ENCODE data around the gene CCDC116. TPM values are rescaled to one million over a fixed set of nuclear protein-coding genes. Genes with fewer than 3 reads are reported as not detected.

CCDC116 gene
- total and polyA plus RNA-seq, 5 donors from 2014 or later, result not detected

DNA sequence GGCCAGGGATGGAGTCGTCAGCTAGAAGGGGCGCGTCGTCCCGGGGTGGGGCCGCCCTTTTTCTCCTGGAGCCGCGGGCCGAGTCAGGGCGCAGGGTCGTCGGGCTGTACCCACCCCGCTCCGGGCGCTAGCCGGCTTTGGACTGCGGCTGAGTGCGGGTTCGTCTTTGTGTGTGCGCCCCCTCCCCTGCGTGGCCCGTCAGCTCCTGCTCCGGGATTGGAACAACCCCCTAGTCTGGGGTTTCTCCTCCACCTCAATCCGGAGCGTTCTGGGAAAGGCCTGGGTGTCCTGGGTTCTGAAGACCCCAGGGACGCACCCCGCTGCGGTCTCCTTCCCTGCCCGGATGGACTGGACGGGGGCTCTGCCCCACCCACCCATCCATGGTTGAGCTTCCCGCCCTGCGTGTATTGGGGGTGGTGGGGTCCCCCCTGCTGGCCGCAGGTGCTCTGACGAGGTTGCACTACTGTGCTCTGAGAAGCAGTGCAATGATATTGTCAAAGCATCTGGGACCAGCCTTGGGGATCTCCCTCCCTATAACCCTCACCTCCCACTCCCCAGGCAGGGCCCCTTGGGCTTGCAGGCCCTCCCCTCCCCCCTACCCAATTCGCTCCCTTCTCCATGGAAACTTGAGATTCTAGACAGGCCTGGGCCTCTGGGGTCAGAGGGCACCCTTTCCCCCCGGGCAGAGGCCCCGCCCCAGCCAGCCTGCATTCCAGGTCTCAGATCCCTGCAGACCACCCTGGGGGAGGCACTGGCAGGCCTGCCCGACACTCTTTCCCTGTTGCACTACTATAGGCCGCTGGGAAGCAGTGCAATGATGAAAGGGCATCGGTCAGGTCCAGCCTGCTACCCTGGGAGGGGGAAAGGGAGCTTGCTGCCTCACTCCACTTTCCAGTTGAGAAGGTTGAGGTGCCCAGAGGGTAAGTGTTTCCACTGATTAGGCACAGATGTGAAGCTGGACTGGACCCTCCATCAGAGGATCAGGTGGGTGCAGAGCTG is 20.3 kb downstream of the CCDC116 start:
- Histone ChIP-seq H3K36me3 (ENCODE audit: control insufficient read depth, insufficient read depth, low read length) (no peaks in the 10 kb centered on the region), H3K27me3 (ENCODE audit: control insufficient read depth, insufficient read depth, low read length) (no peaks in the 10 kb centered on the region), H3K27ac (ENCODE audit: insufficient read depth, low read length, poor library complexity, severe bottlenecking) (no peak overlapping the region), H3K9me3 (ENCODE audit: control insufficient read depth in 2 of 2, low read length in 2 of 2) (no peaks in the 10 kb centered on the region), H3K4me3 (ENCODE audit: low read depth, low read length) (no peak overlapping the region), H3K4me1 (ENCODE audit: control insufficient read depth, insufficient read depth, low read length, poor library complexity, severe bottlenecking) (peaks cover 25% of the 10 kb centered on the region)
- Mint-ChIP-seq H3K36me3 (no peaks in the 10 kb centered on the region), H3K4me3 (peak overlapping the region; percentile 82 to 93 (median 90)), H3K9me3 (no peaks in the 10 kb centered on the region), H3K4me1 (peaks cover 8 to 35% (median 21%) of the 10 kb centered on the region in 4 donors), H3K27ac (no peak overlapping the region), H3K27me3 (no peaks in the 10 kb centered on the region)
- no peak for ATAC-seq (ENCODE audit: low read depth in 2 of 2)
- no peak for DNase-seq

DNA sequence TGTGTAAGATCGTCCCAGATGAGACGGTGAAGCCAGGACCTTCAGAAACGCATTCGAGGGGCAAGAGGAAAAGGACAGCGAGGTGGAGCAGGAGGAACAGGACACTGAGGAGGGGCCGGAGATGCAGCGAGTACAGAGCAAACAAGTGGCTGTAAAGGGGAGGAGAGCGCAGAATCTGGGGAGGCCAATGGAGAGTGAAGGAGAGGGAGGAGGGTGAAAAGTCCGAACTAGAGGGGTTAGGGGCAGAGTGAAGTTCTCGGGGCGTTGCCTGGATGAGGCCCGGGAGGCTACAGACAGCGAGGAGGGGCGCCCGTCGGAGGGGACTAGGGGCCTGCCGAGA is 24.4 kb downstream of the CCDC116 start:
- peak overlapping the region; percentile 82 to 96 (median 87) for H3K4me3 Mint-ChIP-seq
- no peak overlapping the region for H3K27ac ChIP-seq (ENCODE audit: insufficient read depth, low read length, poor library complexity, severe bottlenecking)

DNA sequence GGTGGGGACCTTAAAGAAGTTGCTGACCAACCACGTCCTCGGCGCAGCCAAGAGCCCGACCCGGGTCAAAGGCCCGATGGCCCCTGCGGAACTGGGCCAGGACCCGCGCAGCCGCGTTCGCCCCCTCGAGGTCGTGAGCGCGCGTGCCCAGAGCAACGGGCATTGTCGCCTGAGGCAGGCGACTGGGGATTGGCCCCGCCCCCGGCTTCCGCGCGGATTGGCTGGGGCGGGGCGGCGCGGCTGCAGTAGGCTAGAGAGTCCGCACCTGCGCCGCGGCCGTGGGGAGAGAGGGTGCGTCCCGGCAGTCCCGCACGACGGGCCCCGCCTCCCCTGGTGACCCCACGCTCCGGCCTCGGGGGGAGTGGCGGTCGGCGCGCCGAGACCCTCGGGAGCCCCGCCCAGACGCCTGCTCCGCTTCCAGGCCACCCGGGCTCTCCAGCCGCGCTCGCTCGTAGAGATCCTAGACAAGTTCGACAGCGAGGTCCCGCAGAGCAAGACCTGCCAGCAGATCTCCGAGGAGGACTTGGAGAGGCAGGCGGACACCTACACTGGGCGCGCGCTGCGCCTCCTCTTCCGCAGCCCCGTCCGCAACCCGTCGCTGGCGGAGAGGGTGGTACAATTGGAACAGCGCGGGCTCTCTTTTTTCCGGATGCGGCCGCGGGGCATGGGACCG is 24.9 kb downstream of the CCDC116 start:
- Mint-ChIP-seq H3K27ac (peak overlapping the region in 1 of 3 donors; percentile 91), H3K27me3 (no peaks in the 10 kb centered on the region), H3K4me1 (peaks cover 0 to 20% (median 10%) of the 10 kb centered on the region in 4 donors), H3K4me3 (peak overlapping the region; percentile 86 to 89 (median 88)), H3K36me3 (no peaks in the 10 kb centered on the region), H3K9me3 (no peaks in the 10 kb centered on the region)
- no peaks in the 10 kb centered on the region for H3K9me3 ChIP-seq (ENCODE audit: control insufficient read depth in 2 of 2, low read length in 2 of 2)
- H3K27me3 ChIP-seq (ENCODE audit: control insufficient read depth, insufficient read depth, low read length), result no peaks in the 10 kb centered on the region
- ATAC-seq (ENCODE audit: low read depth in 2 of 2) (peak; percentile 87 to 88), DNase-seq (peak; percentile 67 to 81 (median 80))
- H3K4me1 ChIP-seq (ENCODE audit: control insufficient read depth, insufficient read depth, low read length, poor library complexity, severe bottlenecking), result peaks cover 12% of the 10 kb centered on the region
- peak overlapping the region; percentile 44 for H3K4me3 ChIP-seq (ENCODE audit: low read depth, low read length)
- no peaks in the 10 kb centered on the region for H3K36me3 ChIP-seq (ENCODE audit: control insufficient read depth, insufficient read depth, low read length)
- peak overlapping the region; percentile 33 for H3K27ac ChIP-seq (ENCODE audit: insufficient read depth, low read length, poor library complexity, severe bottlenecking)

More for the DNA sequence above, 24.4 kb downstream of the CCDC116 start:
- Mint-ChIP-seq H3K27ac (peak overlapping the region in 1 of 3 donors; percentile 91), H3K9me3 (no peaks in the 10 kb centered on the region), H3K4me1 (peaks cover 0 to 20% (median 11%) of the 10 kb centered on the region in 4 donors), H3K27me3 (no peaks in the 10 kb centered on the region), H3K36me3 (no peaks in the 10 kb centered on the region)
- no peaks in the 10 kb centered on the region for H3K27me3 ChIP-seq (ENCODE audit: control insufficient read depth, insufficient read depth, low read length)
- H3K36me3 ChIP-seq (ENCODE audit: control insufficient read depth, insufficient read depth, low read length), result no peaks in the 10 kb centered on the region
- H3K9me3 ChIP-seq (ENCODE audit: control insufficient read depth in 2 of 2, low read length in 2 of 2), result no peaks in the 10 kb centered on the region
- H3K4me3 ChIP-seq (ENCODE audit: low read depth, low read length), result no peak overlapping the region
- H3K4me1 ChIP-seq (ENCODE audit: control insufficient read depth, insufficient read depth, low read length, poor library complexity, severe bottlenecking), result peaks cover 16% of the 10 kb centered on the region
- ATAC-seq (ENCODE audit: low read depth in 2 of 2) (no peak), DNase-seq (no peak)

DNA sequence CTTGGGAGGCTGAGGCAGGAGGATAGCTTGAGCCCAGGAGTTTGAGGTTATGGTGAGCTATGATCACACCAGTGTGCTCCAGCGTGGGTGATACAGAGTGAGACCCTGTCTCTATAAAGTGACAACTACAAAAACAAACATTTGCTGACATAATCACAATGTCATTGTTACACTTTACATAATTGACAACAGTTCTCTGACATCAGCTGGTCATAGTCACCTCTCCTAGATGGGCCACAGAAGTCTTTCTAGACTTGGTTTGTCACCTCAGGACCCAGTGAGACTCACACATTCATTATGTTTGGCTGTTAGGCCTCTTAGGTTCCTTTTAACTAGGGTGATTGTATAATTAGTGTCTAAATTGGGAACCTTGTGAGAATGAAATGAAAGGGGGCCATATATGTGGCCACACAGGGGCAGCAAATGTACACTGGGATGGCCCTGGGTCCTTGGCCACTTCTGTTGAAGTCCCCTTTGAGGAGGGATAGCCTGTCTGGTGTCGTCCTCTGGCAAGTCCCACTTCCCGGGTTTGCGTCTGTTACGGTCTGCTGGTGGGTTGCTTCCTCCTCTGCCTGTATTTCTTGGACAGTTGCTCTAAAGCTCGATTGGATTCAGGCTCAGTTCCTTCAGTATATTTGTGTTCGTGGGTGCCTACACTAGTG is 27.4 kb downstream of the CCDC116 start:
- Mint-ChIP-seq H3K4me3 (peak overlapping the region in 3 of 4 donors; percentile 48 to 77 (median 55)), H3K27ac (no peak overlapping the region), H3K9me3 (no peaks in the 10 kb centered on the region), H3K36me3 (no peaks in the 10 kb centered on the region), H3K4me1 (peaks cover 0 to 21% (median 8%) of the 10 kb centered on the region in 4 donors), H3K27me3 (no peaks in the 10 kb centered on the region)
- Histone ChIP-seq H3K36me3 (ENCODE audit: control insufficient read depth, insufficient read depth, low read length) (no peaks in the 10 kb centered on the region), H3K4me3 (ENCODE audit: low read depth, low read length) (no peak overlapping the region), H3K4me1 (ENCODE audit: control insufficient read depth, insufficient read depth, low read length, poor library complexity, severe bottlenecking) (peaks cover 12% of the 10 kb centered on the region), H3K27me3 (ENCODE audit: control insufficient read depth, insufficient read depth, low read length) (no peaks in the 10 kb centered on the region), H3K9me3 (ENCODE audit: control insufficient read depth in 2 of 2, low read length in 2 of 2) (no peaks in the 10 kb centered on the region), H3K27ac (ENCODE audit: insufficient read depth, low read length, poor library complexity, severe bottlenecking) (no peak overlapping the region)
- DNase-seq (no peak), ATAC-seq (ENCODE audit: low read depth in 2 of 2) (no peak)

DNA sequence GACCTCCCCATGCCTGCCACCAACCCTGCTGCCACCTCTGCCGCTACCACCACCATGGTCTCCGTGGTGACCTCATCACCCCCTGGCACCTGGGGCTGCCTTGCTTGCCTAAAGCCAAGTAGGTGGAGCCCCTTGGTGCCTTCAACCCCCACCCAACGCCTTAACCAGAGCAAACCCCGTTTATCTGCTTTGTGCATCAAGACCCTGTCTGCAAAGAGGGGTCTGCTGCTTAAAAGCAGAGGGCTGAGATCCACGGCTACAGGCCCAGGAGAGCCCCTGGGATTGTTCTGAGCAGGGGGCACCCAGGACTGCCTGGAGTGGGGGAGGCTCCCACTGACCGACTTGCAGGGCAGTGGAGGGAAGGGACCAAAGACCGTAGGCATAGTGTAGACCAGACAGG is 28.3 kb downstream of the CCDC116 start:
- no peaks in the 10 kb centered on the region for H3K36me3 ChIP-seq (ENCODE audit: control insufficient read depth, insufficient read depth, low read length)
- no peaks in the 10 kb centered on the region for H3K27me3 ChIP-seq (ENCODE audit: control insufficient read depth, insufficient read depth, low read length)
- Mint-ChIP-seq H3K4me3 (no peak overlapping the region), H3K36me3 (no peaks in the 10 kb centered on the region), H3K27me3 (no peaks in the 10 kb centered on the region), H3K4me1 (peaks cover 0 to 27% (median 8%) of the 10 kb centered on the region in 4 donors), H3K27ac (no peak overlapping the region), H3K9me3 (no peaks in the 10 kb centered on the region)
- no peaks in the 10 kb centered on the region for H3K9me3 ChIP-seq (ENCODE audit: control insufficient read depth in 2 of 2, low read length in 2 of 2)
- no peak overlapping the region for H3K27ac ChIP-seq (ENCODE audit: insufficient read depth, low read length, poor library complexity, severe bottlenecking)
- no peak overlapping the region for H3K4me3 ChIP-seq (ENCODE audit: low read depth, low read length)
- ATAC-seq (ENCODE audit: low read depth in 2 of 2) (no peak), DNase-seq (no peak)
- H3K4me1 ChIP-seq (ENCODE audit: control insufficient read depth, insufficient read depth, low read length, poor library complexity, severe bottlenecking), result peaks cover 16% of the 10 kb centered on the region

DNA sequence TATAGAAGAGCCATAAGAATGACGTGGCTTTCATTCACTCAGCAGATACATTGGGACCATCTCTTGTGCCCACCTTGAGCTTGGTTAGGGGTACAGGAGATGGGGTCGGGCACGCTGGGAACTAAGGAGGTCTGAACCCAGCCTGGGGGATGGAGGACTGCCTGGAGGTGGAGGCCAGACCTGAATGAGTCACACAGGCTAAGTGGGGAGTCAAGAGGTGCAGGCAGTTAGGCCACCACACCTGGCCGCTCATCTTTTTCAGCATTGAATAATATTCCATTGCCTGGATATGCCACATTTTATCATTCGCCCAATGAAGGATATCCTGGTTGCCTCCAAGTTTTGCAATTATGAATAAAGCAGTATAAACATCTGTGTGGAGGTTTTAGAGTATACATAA is 29.4 kb downstream of the CCDC116 start:
- Mint-ChIP-seq H3K27ac (no peak overlapping the region), H3K27me3 (no peaks in the 10 kb centered on the region), H3K4me3 (peak overlapping the region in 1 of 4 donors; percentile 74), H3K9me3 (peaks cover 0 to 1% (median 0%) of the 10 kb centered on the region in 7 donors), H3K4me1 (peaks cover 0 to 25% (median 7%) of the 10 kb centered on the region in 4 donors), H3K36me3 (no peaks in the 10 kb centered on the region)
- no peak overlapping the region for H3K4me3 ChIP-seq (ENCODE audit: low read depth, low read length)
- no peaks in the 10 kb centered on the region for H3K9me3 ChIP-seq (ENCODE audit: control insufficient read depth in 2 of 2, low read length in 2 of 2)
- ATAC-seq (ENCODE audit: low read depth in 2 of 2), result no peak
- no peaks in the 10 kb centered on the region for H3K27me3 ChIP-seq (ENCODE audit: control insufficient read depth, insufficient read depth, low read length)
- peaks cover 17% of the 10 kb centered on the region for H3K4me1 ChIP-seq (ENCODE audit: control insufficient read depth, insufficient read depth, low read length, poor library complexity, severe bottlenecking)
- DNase-seq, result no peak
- H3K27ac ChIP-seq (ENCODE audit: insufficient read depth, low read length, poor library complexity, severe bottlenecking), result no peak overlapping the region
- no peaks in the 10 kb centered on the region for H3K36me3 ChIP-seq (ENCODE audit: control insufficient read depth, insufficient read depth, low read length)

DNA sequence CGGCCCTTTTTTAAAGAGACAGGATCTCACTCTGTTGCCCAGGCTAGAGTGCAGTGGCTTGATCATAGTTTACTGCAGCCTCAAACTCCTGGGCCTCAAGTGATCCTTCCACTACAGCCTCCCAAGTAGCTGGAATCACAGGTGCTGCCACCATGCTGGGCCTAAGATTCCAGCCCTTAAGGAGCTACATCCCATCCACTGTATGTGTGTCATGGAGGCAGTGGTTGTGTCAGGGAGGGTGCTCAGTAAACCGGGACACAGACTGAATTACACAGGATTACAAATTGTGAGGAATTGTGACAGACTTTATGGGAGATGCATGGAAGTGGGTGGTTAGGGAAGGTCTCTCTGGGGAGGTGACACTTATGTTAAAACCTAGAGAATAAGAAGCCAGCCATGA is 31.2 kb downstream of the CCDC116 start:
- H3K4me1 Mint-ChIP-seq, result peaks cover 5 to 28% (median 11%) of the 10 kb centered on the region in 4 donors
- H3K9me3 Mint-ChIP-seq, result peaks cover 0 to 1% (median 0%) of the 10 kb centered on the region in 7 donors
- H3K9me3 ChIP-seq (ENCODE audit: control insufficient read depth in 2 of 2, low read length in 2 of 2), result no peaks in the 10 kb centered on the region
- no peak for DNase-seq
- no peak overlapping the region for H3K27ac ChIP-seq (ENCODE audit: insufficient read depth, low read length, poor library complexity, severe bottlenecking)
- no peak for ATAC-seq (ENCODE audit: low read depth in 2 of 2)
- H3K4me3 ChIP-seq (ENCODE audit: low read depth, low read length), result no peak overlapping the region
- H3K36me3 ChIP-seq (ENCODE audit: control insufficient read depth, insufficient read depth, low read length), result no peaks in the 10 kb centered on the region
- H3K27me3 ChIP-seq (ENCODE audit: control insufficient read depth, insufficient read depth, low read length), result no peaks in the 10 kb centered on the region
- H3K36me3 Mint-ChIP-seq, result no peaks in the 10 kb centered on the region
- peak overlapping the region in 2 of 3 donors; percentile 53 to 73 for H3K27ac Mint-ChIP-seq
- peak overlapping the region in 3 of 4 donors; percentile 46 to 78 (median 74) for H3K4me3 Mint-ChIP-seq
- H3K4me1 ChIP-seq (ENCODE audit: control insufficient read depth, insufficient read depth, low read length, poor library complexity, severe bottlenecking), result peaks cover 15% of the 10 kb centered on the region
- H3K27me3 Mint-ChIP-seq, result no peaks in the 10 kb centered on the region
